Measurements from ENCODE around the gene ERICH2.

DNA sequence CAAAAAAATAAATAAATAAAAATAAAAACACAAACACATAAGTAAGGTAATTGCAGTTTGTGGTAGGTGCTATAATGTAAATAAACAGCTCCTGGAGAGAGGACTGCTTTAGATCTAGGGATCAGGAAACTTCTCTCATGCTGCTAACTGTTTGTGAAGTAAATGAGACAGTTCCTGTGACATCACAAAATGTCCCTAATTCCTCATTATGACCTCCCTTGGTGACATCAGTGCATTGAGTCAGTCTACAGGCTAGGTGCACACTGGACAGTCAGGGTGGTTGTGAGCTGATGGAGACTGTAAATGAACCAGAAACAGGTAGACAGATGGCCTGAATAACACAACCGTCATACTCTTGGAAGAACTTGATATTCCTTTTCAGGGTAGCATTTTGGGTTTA is 13.4 kb downstream of the ERICH2 start:
- TF ChIP-seq CTCF (IDR thresholded peaks at IDR 0.05 in 2 of 3, conservative IDR thresholded peaks at IDR 0.05 in 1 of 3; ENCODE audit: borderline replicate concordance in 1 of 3, insufficient read depth in 1 of 3, low read depth in 2 of 3, low read length in 2 of 3): no peak
- no peak for TF ChIP-seq RAD21 (IDR thresholded peaks at IDR 0.05; ENCODE audit: low read depth)
- no peak for TF ChIP-seq POLR2A (IDR thresholded peaks at IDR 0.05; ENCODE audit: borderline replicate concordance, extremely low read depth, insufficient read depth, insufficient read length)
- no peak for TF ChIP-seq YY1 (IDR thresholded peaks at IDR 0.05; ENCODE audit: extremely low read depth, insufficient replicate concordance, low read depth, low read length)
- TF ChIP-seq, protein P1, sequence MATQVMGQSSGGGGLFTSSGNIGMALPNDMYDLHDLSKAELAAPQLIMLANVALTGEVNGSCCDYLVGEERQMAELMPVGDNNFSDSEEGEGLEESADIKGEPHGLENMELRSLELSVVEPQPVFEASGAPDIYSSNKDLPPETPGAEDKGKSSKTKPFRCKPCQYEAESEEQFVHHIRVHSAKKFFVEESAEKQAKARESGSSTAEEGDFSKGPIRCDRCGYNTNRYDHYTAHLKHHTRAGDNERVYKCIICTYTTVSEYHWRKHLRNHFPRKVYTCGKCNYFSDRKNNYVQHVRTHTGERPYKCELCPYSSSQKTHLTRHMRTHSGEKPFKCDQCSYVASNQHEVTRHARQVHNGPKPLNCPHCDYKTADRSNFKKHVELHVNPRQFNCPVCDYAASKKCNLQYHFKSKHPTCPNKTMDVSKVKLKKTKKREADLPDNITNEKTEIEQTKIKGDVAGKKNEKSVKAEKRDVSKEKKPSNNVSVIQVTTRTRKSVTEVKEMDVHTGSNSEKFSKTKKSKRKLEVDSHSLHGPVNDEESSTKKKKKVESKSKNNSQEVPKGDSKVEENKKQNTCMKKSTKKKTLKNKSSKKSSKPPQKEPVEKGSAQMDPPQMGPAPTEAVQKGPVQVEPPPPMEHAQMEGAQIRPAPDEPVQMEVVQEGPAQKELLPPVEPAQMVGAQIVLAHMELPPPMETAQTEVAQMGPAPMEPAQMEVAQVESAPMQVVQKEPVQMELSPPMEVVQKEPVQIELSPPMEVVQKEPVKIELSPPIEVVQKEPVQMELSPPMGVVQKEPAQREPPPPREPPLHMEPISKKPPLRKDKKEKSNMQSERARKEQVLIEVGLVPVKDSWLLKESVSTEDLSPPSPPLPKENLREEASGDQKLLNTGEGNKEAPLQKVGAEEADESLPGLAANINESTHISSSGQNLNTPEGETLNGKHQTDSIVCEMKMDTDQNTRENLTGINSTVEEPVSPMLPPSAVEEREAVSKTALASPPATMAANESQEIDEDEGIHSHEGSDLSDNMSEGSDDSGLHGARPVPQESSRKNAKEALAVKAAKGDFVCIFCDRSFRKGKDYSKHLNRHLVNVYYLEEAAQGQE (IDR thresholded peaks at IDR 0.05; ENCODE audit: low read depth): no peak
- TF ChIP-seq POLR2AphosphoS5 (IDR thresholded peaks at IDR 0.05; ENCODE audit: low read depth, low read length): no peak
- no peak for TF ChIP-seq EZH2 (IDR thresholded peaks at IDR 0.05)
- no peak for TF ChIP-seq SP1 (IDR thresholded peaks at IDR 0.05; ENCODE audit: low read depth)
- TF ChIP-seq TCF7L2 (IDR thresholded peaks at IDR 0.05; ENCODE audit: borderline replicate concordance, extremely low read depth, insufficient read depth, insufficient read length): no peak
